Kidney capillary endothelial cell (primary cell): ENCODE measurements around the gene MPPE1.
"Not testable (repeated sequence)": the region's sequence is repeated elsewhere in the genome, so short reads cannot be mapped to it uniquely, and the experiment has no call there.

ENCODE experiments used
- DNase-seq: peaks from one replicate; pipeline ENCODE4 v3.0.0-alpha.2; 2018; ENCODE audit warnings: low spot score

Gene MPPE1

GRCh38 chr18:11857177-11857887 lies 50.8 kb downstream of the MPPE1 start:
- DNase-seq, result peak; percentile 94

GRCh38 chr18:11854554-11854953 lies 53.6 kb downstream of the MPPE1 start:
- DNase-seq, result not testable (repeated sequence)

DNA sequence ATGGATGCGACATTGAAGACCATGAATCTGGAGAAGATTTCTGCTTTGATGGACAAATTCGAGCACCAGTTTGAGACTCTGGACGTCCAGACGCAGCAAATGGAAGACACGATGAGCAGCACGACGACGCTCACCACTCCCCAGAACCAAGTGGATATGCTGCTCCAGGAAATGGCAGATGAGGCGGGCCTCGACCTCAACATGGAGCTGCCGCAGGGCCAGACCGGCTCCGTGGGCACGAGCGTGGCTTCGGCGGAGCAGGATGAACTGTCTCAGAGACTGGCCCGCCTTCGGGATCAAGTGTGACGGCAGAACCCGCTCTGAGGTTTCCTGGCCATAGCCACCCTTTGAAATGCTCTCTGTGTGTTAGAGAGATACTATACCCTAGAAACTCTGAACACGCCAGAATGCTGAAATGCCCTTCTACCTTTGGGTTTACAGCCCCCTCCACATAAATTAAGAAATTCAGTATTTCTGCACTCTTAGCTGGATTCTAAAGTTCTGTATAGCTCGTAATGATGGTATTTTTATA lies 56.2 kb downstream of the MPPE1 start:
- DNase-seq, result peak; percentile 32

- DNase-seq, result peak; percentile 92
These were observed 56.8 kb downstream of the MPPE1 start, which contains the start of gene CHMP1B for GRCh38 chr18:11851146-11851805. CHMP1B (plus strand) TSS chr18:11851413; CDS start chr18:11851512, 99 bp downstream.

GRCh38 chr18:11850821-11851145 lies 57.3 kb downstream of the MPPE1 start:
- no peak for DNase-seq

- peak; percentile 15 for DNase-seq
These were observed 58.1 kb downstream of the MPPE1 start for GRCh38 chr18:11849841-11850634.

DNA sequence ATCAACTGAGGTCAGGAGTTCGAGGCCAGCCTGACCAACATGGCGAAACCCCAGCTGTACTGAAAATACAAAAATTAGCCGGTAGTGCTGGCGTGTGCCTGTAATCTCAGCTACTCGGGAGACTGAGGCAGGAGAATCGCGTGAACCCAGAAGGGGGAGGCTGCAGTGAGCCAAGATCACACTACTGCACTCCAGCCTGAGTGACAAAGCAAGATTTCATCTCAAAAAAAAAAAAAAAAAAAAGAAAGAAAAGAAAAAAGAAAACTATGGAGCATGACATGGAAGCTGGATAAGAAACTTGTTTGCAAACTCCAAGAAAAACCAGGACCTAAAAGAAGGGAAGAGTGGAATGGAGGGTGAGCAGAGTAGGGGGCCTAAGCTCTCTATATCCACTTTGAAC lies 58.8 kb downstream of the MPPE1 start:
- DNase-seq, result no peak

DNA sequence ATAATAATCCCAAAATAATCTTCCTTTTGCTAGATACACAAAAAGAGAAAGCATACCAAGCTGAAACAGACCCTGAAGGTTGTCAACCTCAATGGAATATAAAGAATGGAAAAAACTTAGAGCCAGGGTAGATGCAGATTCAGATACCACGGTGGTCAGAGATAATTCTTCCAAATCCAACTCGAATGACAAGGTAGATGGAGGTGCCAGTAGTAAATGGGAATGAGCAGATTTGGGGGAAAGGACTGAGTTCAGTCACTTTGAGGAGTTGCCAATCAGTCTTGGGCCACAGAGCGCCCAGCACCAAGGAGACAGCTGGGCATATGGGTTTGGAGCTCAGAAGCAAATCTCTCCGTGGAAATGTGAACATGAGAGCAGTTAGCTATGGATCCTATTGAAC lies 60.3 kb downstream of the MPPE1 start:
- DNase-seq, result no peak

DNA sequence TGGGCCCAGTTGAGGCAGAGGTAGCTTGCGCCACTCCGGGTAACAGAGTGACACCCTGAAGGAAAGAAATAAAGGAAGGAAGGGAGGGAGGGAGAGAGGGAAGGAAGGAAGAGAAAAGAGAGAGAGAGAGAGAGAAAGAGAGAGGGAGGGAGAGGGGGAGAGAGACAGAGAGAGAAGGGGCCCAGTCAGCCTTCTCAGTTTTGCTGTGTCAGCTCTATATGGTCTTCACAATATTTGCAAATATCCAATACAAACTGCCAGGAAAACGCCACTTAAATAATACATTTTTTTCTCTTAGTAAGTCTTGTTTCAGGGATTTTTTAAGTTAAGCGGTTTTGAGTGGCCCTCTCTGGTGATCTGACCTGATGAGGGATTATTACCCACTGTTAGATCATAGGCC lies 62.5 kb downstream of the MPPE1 start:
- DNase-seq, result no peak

DNA sequence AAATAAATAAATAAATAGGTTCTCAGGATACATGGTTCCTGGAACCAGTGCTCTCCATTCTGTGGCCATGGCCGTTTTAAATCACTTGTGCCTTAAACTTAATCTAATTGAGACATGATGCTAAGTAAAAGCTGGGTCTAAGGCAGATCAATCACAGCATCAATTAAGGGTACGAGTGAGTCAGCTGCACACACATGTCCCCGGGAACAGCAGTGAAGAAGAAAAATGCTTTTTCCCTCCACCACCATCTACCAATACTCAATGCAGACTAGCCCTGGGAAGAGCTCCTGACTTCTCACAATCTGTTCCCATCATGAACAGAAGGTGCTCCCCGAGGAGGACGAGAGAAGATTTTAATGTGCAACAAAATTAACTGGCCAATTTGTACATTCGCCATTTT lies 63.7 kb downstream of the MPPE1 start:
- DNase-seq, result no peak

GRCh38 chr18:11842562-11842961 lies 65.6 kb downstream of the MPPE1 start:
- no peak for DNase-seq

- DNase-seq, result no peak
These were observed 67.6 kb downstream of the MPPE1 start for GRCh38 chr18:11840493-11840892.

DNA sequence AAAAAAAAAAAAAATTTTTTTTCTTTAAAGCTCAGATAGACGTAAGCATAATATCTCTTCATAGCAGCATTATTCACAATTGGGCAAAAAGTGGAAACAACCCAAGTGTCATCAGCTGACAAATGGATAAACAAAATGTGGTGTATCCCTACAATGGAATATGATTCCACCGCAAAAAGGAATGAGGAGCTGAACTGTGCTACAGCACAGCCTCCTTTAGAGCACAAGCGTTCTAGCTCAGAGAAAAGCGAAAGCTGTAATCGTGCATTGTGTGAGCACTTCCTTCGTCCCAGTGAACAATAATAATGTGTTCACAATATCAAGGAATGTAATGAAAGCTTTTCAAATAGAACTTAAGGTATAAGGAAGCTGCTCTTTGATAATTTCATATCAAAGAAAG lies 68.6 kb downstream of the MPPE1 start:
- no peak for DNase-seq

DNA sequence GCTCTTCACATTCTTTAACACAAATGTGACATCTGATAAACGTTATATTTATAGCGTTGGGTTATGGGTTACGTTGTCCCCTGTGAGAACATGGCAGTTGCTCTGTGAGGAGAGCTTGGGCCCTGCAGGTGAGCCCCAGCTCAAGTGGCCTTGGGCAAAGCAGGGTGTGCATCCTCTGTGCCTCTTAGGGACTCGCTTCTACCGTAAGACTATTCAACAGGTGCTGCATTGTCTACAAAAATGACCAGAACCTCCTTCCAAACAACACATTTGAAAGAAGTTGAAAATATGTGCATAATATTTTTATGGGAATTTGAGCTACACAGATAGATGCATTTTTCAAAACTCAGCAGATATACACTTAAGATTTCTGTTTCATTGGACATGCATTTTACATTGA lies 73.3 kb downstream of the MPPE1 start:
- no peak for DNase-seq
